Measurements from ENCODE around the gene ZMAT5. TPM values are rescaled to one million over a fixed set of nuclear protein-coding genes. Genes with fewer than 3 reads are reported as not detected.

Gene ZMAT5
- total and polyA plus RNA-seq, 2 of the 13 experiments (the other 11 are each of a cell fraction or from before 2014, with no cell fraction given): 20.7 to 27.8 TPM

GRCh38 chr22:29793396-29793795, 26.6 kb upstream of the ZMAT5 start:
- in situ Hi-C loops (cut with HindIII; ENCODE audit: extremely low pct_ligation_motif_present, low pct_unique_long_range_greater_than_20kb): no loop called here
- H3K9me3 ChIP-seq (ENCODE audit: low read length): no peaks in the 10 kb centered on the region
- CTCF ChIA-PET (ENCODE audit: low intra/inter-chr PET ratio, low total read pairs): no interaction called here
- BruUV-seq (replicated peaks): no TSS peak
- no peak overlapping the region for H3K27ac ChIP-seq (ENCODE audit: extremely low read length, insufficient read depth, low read length)
- H3K4me1 ChIP-seq (ENCODE audit: insufficient read depth, low read length): peaks cover 23% of the 10 kb centered on the region
- intact Hi-C loops (cut with micrococcal nuclease; ENCODE audit: unreplicated experiment): no loop called here
- H3K4me2 ChIP-seq (ENCODE audit: low read depth, low read length): no peak overlapping the region
- DNase-seq (ENCODE audit: low spot score) (no peak), FAIRE-seq (no peak), ATAC-seq (no peak)
- H3K9ac ChIP-seq (ENCODE audit: insufficient read depth, low read depth, low read length): no peak overlapping the region
- no peaks in the 10 kb centered on the region for H3K79me2 ChIP-seq (ENCODE audit: insufficient read depth, low read length)
- no peaks in the 10 kb centered on the region for H4K20me1 ChIP-seq (ENCODE audit: insufficient read depth, low read length)
- POLR2A ChIA-PET: interaction anchor here (1.2 to 1.4 kb wide), 2 partner anchors 27 to 44 kb away, joined by 3 to 4 read pairs; partner anchors contain the start of genes ASCC2, UQCR10 and ZMAT5
- no peak for TF ChIP-seq ZNF687 (CRISPR knock-in tag; IDR thresholded peaks at IDR 0.05)
- TF ChIP-seq ZBTB38 (CRISPR knock-in tag; IDR thresholded peaks at IDR 0.05): no peak
- TF ChIP-seq SP2 (CRISPR knock-in tag; IDR thresholded peaks at IDR 0.05): no peak
- TF ChIP-seq ZNF883 (CRISPR knock-in tag; IDR thresholded peaks at IDR 0.05; ENCODE audit: not compliant biosample characterization): no peak
- no peak for TF ChIP-seq SYNCRIP (IDR thresholded peaks at IDR 0.05; ENCODE audit: insufficient read depth, low read depth, low read length)
- no peak for TF ChIP-seq ZFP37 (CRISPR knock-in tag; IDR thresholded peaks at IDR 0.05; ENCODE audit: borderline replicate concordance)
- no peak for TF ChIP-seq PHB2 (IDR thresholded peaks at IDR 0.05; ENCODE audit: partially characterized antibody)
- no peak for TF ChIP-seq ZNF879 (CRISPR knock-in tag; IDR thresholded peaks at IDR 0.05)
- H3K27me3 ChIP-seq (ENCODE audit: control insufficient read depth in 1 of 2, insufficient read depth in 2 of 2, low read length in 2 of 2): no peaks in the 10 kb centered on the region
- no peak overlapping the region for H2AFZ ChIP-seq (ENCODE audit: low read length)
- peaks cover 30 to 66% of the 10 kb centered on the region in 2 experiments for H3K36me3 ChIP-seq (replicated peaks in 1 of 2; ENCODE audit: control insufficient read depth in 1 of 2, insufficient read depth in 2 of 2, low read length in 2 of 2)
- 98% methylated on average over 12 of the region's 17 CpGs for WGBS (ENCODE audit: low lambda C conversion rate)
- H3K4me3 ChIP-seq (replicated peaks in 1 of 3; ENCODE audit: insufficient read depth in 1 of 3, low read depth in 2 of 3, low read length in 3 of 3): no peak overlapping the region
